NOMO-1 (cell line): ENCODE measurements around the gene ZNF525.
A peak's percentile ranks its signal among the peaks of the same experiment; 100 is the strongest.
"Not testable (repeated sequence)": the region's sequence is repeated elsewhere in the genome, so short reads cannot be mapped to it uniquely, and the experiment has no call there.

Experiments used
- DNase-seq, 2 experiments: peaks; one replicate each; lab custom pipeline; 2025; ENCODE audit not compliant: unreplicated experiment in 2 of 2; lab: John Stamatoyannopoulos, UW

Gene ZNF525

GRCh38 chr19:53365134-53365898, at the start of gene ZNF525:
ZNF525 (plus strand) TSS chr19:53365705; CDS start chr19:53372282, 6,577 bp downstream.
- peak; percentile 85 to 93 for DNase-seq

GRCh38 chr19:53328967-53329366, 36.5 kb upstream of the ZNF525 start:
- no peak for DNase-seq

GRCh38 chr19:53332484-53332883, 33.0 kb upstream of the ZNF525 start:
- DNase-seq = no peak

- peak in 1 of 2 experiments; percentile 10 for DNase-seq
Observed at GRCh38 chr19:53333066-53333462, 32.4 kb upstream of the ZNF525 start.

- DNase-seq = peak; percentile 67 to 73
Observed at GRCh38 chr19:53333463-53334449, 31.7 kb upstream of the ZNF525 start, which contains the start of gene ZNF845. ZNF845 (plus strand) TSS chr19:53333749; CDS start chr19:53341308, 7,559 bp downstream.

GRCh38 chr19:53344403-53344802, 21.1 kb upstream of the ZNF525 start:
- DNase-seq = not testable (repeated sequence)

- DNase-seq = no peak
Observed at GRCh38 chr19:53355739-53356138, 9.8 kb upstream of the ZNF525 start.

- no peak for DNase-seq
Observed at GRCh38 chr19:53357821-53358581, 7.5 kb upstream of the ZNF525 start.

GRCh38 chr19:53360056-53360455, 5.4 kb upstream of the ZNF525 start:
- DNase-seq = not testable (repeated sequence)

- DNase-seq = peak in 1 of 2 experiments; percentile 49
Observed at GRCh38 chr19:53365899-53366493, 491 bp downstream of the ZNF525 start.

- DNase-seq = no peak
Observed at GRCh38 chr19:53372196-53372595, 6.7 kb downstream of the ZNF525 start.

GRCh38 chr19:53374288-53374687, 8.8 kb downstream of the ZNF525 start:
- DNase-seq = no peak

- no peak for DNase-seq
Observed at GRCh38 chr19:53374743-53375142, 9.2 kb downstream of the ZNF525 start.

- no peak for DNase-seq
Observed at GRCh38 chr19:53381376-53381775, 15.9 kb downstream of the ZNF525 start.

GRCh38 chr19:53388168-53388567, 22.7 kb downstream of the ZNF525 start:
- no peak for DNase-seq

- no peak for DNase-seq
Observed at GRCh38 chr19:53388904-53389303, 23.4 kb downstream of the ZNF525 start.

GRCh38 chr19:53389571-53389970, 24.1 kb downstream of the ZNF525 start:
- DNase-seq = no peak

- no peak for DNase-seq
Observed at GRCh38 chr19:53389978-53390377, 24.5 kb downstream of the ZNF525 start.

- DNase-seq = no peak
Observed at GRCh38 chr19:53394522-53394973, 29.0 kb downstream of the ZNF525 start.
